D721Med (cell line): ENCODE measurements around the gene PLA2G4E.

ENCODE experiments used
- DNase-seq: peaks from one replicate; pipeline ENCODE4 v3.0.0; 2011; ENCODE audit warnings: low spot score; ENCODE audit not compliant: insufficient read length
- FAIRE-seq: peaks from 2 replicates; lab custom pipeline; 2011; peaks lifted over from hg19 to GRCh38; lab: Jason Lieb, UNC
- TF ChIP-seq, protein P1 (sequence below): IDR thresholded peaks from 2 replicates; pipeline ENCODE4 v1.5.1; 2012; ENCODE audit warnings: mild to moderate bottlenecking, control low read depth; ENCODE audit not compliant: insufficient read depth; ENCODE audit errors: missing control alignments

PLA2G4E gene

DNA sequence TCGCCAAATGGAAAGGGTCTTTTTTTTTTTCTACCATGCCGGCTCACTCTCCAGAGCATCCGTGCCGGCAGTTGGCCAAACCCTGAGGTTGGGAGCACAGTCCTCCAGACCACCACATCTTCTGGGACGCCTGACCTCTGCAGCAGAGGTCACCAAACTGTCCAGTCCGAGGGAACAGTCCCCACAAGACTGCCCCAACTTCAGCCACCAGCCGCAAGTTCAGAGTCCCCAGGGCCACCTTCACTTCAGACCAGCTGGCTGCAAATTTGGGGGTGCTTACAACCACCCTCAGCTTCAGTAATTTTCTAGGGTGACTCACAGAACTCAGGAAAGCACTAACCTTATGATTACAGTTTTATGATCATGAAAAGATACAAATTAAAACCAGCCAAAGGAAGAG, 44.6 kb upstream of the PLA2G4E start:
- TF ChIP-seq, protein P1, sequence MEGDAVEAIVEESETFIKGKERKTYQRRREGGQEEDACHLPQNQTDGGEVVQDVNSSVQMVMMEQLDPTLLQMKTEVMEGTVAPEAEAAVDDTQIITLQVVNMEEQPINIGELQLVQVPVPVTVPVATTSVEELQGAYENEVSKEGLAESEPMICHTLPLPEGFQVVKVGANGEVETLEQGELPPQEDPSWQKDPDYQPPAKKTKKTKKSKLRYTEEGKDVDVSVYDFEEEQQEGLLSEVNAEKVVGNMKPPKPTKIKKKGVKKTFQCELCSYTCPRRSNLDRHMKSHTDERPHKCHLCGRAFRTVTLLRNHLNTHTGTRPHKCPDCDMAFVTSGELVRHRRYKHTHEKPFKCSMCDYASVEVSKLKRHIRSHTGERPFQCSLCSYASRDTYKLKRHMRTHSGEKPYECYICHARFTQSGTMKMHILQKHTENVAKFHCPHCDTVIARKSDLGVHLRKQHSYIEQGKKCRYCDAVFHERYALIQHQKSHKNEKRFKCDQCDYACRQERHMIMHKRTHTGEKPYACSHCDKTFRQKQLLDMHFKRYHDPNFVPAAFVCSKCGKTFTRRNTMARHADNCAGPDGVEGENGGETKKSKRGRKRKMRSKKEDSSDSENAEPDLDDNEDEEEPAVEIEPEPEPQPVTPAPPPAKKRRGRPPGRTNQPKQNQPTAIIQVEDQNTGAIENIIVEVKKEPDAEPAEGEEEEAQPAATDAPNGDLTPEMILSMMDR: no peak
- DNase-seq: no peak
- no peak for FAIRE-seq

GRCh38 chr15:42065033-42065432, 44.2 kb upstream of the PLA2G4E start:
- TF ChIP-seq, protein P1: no peak
- FAIRE-seq: no peak
- DNase-seq: no peak

GRCh38 chr15:42064271-42064670, 43.4 kb upstream of the PLA2G4E start:
- DNase-seq (no peak), FAIRE-seq (no peak)
- TF ChIP-seq, protein P1: no peak

- DNase-seq (no peak), FAIRE-seq (no peak)
- TF ChIP-seq, protein P1: no peak
Observed at GRCh38 chr15:42063122-42063848, 42.4 kb upstream of the PLA2G4E start.

DNA sequence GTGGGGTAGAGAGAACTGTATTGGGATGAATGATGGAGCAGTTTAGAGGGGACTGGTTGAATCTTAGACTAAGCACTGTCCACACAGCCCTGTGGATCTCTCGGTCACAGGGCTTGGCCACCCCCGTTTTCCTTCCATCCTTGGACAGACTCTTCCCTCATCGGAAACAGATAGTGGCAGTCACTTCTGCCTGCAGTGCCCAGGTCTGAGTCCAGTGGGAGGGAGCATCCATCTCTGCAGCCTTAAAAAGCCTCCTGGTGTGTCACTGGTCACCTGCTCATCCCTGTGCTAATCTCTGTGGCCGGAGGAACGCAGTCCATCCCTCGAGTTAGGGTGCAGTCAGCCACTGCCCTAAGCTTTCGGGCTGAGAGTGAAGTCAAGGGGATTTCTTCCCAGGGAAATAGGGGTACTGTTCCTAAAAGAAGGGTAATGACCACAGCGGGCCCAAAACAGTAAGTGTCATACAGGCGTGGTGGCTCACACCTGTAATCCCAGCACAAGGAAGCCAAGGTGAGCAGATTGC, 41.5 kb upstream of the PLA2G4E start:
- no peak for FAIRE-seq
- TF ChIP-seq, protein P1: no peak
- no peak for DNase-seq

GRCh38 chr15:42060797-42061196, 40.0 kb upstream of the PLA2G4E start:
- TF ChIP-seq, protein P1: no peak
- FAIRE-seq: no peak
- no peak for DNase-seq

DNA sequence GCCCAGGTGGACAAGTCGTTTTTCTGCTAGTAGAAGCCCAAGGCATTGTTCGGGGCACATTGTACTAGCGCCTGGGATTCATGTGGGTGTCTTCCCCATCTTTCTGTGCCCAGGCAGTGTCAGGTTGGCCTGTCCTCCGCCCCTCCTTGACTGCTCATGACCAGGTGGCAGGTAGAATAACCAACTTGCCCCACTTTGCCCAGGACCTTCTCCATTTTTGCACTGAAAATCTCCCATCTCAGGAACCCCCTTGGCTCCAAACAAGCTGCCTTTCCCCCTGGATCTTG, 39.6 kb upstream of the PLA2G4E start:
- DNase-seq (no peak), FAIRE-seq (no peak)
- TF ChIP-seq, protein P1: no peak
